Esophagus muscularis mucosa (tissue), 3 donors: Measurements from ENCODE around the gene SLC4A9.

Experiments
- EP300 ChIP-seq: sonication (generic); formaldehyde crosslinking; IDR thresholded peaks from one replicate; pipeline ENCODE4 v1.6.1; 2017; ENCODE audit warnings: antibody characterized with exemption
- TF ChIP-seq, protein P1 (sequence below), 3 experiments: fragments of 200-600 bp in 2 of 3; fragments of 450-650 bp in 1 of 3; sonication (generic) in 2 of 3; IDR thresholded peaks; one replicate each; pipeline ENCODE4 v1.5.1; 2017 to 2019; ENCODE audit warnings: antibody characterized with exemption in 3 of 3, mild to moderate bottlenecking in 2 of 3, moderate library complexity in 1 of 3

DNA sequence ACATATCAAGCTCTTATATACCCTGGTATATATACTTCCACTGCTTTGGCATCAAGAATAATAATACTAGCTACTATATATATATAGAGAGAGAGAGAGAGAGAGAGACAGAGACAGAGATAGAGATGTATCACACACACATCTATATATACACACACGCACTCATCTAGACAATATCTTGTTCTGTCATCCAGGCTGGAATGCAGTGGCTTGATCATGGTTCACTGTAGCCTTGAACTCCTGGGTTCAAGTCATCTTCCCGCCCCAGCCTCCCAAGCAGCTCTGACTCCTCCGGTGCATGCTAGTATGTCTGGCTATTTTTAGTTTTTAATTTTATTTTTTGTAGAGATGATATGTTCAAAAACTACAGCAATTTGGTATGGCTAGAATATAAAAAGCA lies 64.1 kb downstream of the SLC4A9 start:
- no peak for TF ChIP-seq EP300
- TF ChIP-seq, protein P1, sequence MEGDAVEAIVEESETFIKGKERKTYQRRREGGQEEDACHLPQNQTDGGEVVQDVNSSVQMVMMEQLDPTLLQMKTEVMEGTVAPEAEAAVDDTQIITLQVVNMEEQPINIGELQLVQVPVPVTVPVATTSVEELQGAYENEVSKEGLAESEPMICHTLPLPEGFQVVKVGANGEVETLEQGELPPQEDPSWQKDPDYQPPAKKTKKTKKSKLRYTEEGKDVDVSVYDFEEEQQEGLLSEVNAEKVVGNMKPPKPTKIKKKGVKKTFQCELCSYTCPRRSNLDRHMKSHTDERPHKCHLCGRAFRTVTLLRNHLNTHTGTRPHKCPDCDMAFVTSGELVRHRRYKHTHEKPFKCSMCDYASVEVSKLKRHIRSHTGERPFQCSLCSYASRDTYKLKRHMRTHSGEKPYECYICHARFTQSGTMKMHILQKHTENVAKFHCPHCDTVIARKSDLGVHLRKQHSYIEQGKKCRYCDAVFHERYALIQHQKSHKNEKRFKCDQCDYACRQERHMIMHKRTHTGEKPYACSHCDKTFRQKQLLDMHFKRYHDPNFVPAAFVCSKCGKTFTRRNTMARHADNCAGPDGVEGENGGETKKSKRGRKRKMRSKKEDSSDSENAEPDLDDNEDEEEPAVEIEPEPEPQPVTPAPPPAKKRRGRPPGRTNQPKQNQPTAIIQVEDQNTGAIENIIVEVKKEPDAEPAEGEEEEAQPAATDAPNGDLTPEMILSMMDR (IDR thresholded peaks at IDR 0.05) = no peak
